AG10803 (cell line): ENCODE results near the gene RASA2.

ENCODE experiments used
- DNase-seq: peaks from one replicate; pipeline ENCODE4 v3.0.0; 2010; ENCODE audit warnings: low read depth
- H3K4me3 ChIP-seq: 2 replicates; pipeline ENCODE4 v1.5.1; 2011; ENCODE audit warnings: mild to moderate bottlenecking, low read length, control low read depth
- TF ChIP-seq, protein P1 (sequence below): conservative IDR thresholded peaks from 2 replicates; pipeline ENCODE4 v1.5.1; 2011; ENCODE audit warnings: mild to moderate bottlenecking, low read length, control low read depth, inconsistent platforms

Gene RASA2

DNA sequence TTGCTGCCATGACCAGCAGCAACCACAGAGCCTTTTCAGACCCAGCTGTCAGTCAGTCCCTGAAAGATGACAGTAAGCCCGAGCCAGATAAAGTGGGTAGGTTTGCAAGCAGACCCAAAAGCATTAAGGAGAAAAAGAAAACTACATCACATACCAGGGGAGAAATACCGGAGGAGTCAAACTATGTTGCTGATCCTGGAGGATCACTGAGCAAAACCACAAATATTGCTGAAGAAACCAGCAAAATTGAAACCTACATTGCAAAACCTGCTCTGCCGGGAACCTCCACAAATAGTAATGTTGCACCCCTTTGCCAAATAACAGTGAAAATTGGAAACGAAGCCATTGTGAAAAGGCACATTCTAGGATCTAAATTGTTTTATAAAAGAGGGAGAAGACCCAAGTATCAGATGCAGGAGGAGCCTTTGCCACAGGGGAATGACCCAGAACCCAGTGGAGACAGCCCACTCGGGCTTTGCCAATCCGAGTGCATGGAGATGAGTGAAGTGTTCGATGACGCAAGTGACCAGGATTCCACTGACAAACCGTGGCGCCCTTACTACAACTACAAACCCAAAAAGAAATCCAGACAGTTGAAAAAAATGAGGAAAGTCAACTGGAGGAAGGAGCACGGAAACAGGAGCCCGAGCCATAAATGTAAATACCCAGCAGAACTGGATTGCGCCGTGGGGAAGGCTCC, 42.1 kb upstream of the RASA2 start:
- peak; percentile 73 for DNase-seq

GRCh38 chr3:141445990-141446389, 40.8 kb upstream of the RASA2 start:
- DNase-seq = no peak
- no peak overlapping the region for H3K4me3 ChIP-seq
- TF ChIP-seq, protein P1, sequence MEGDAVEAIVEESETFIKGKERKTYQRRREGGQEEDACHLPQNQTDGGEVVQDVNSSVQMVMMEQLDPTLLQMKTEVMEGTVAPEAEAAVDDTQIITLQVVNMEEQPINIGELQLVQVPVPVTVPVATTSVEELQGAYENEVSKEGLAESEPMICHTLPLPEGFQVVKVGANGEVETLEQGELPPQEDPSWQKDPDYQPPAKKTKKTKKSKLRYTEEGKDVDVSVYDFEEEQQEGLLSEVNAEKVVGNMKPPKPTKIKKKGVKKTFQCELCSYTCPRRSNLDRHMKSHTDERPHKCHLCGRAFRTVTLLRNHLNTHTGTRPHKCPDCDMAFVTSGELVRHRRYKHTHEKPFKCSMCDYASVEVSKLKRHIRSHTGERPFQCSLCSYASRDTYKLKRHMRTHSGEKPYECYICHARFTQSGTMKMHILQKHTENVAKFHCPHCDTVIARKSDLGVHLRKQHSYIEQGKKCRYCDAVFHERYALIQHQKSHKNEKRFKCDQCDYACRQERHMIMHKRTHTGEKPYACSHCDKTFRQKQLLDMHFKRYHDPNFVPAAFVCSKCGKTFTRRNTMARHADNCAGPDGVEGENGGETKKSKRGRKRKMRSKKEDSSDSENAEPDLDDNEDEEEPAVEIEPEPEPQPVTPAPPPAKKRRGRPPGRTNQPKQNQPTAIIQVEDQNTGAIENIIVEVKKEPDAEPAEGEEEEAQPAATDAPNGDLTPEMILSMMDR = no peak

More for the DNA sequence above, 42.1 kb upstream of the RASA2 start:
- TF ChIP-seq, protein P1 = no peak
- no peak overlapping the region for H3K4me3 ChIP-seq

GRCh38 chr3:141446737-141447136, 40.1 kb upstream of the RASA2 start:
- no peak overlapping the region for H3K4me3 ChIP-seq
- no peak for DNase-seq
- TF ChIP-seq, protein P1 = no peak

GRCh38 chr3:141447383-141447782, 39.4 kb upstream of the RASA2 start:
- TF ChIP-seq, protein P1 = no peak
- no peak for DNase-seq
- no peak overlapping the region for H3K4me3 ChIP-seq

- peak; percentile 78 for DNase-seq
- TF ChIP-seq, protein P1 = no peak
- H3K4me3 ChIP-seq = no peak overlapping the region
Measured at GRCh38 chr3:141448606-141449220, 38.1 kb upstream of the RASA2 start.

- TF ChIP-seq, protein P1 = no peak
- no peak for DNase-seq
- no peak overlapping the region for H3K4me3 ChIP-seq
Measured at GRCh38 chr3:141449424-141449823, 37.4 kb upstream of the RASA2 start.

DNA sequence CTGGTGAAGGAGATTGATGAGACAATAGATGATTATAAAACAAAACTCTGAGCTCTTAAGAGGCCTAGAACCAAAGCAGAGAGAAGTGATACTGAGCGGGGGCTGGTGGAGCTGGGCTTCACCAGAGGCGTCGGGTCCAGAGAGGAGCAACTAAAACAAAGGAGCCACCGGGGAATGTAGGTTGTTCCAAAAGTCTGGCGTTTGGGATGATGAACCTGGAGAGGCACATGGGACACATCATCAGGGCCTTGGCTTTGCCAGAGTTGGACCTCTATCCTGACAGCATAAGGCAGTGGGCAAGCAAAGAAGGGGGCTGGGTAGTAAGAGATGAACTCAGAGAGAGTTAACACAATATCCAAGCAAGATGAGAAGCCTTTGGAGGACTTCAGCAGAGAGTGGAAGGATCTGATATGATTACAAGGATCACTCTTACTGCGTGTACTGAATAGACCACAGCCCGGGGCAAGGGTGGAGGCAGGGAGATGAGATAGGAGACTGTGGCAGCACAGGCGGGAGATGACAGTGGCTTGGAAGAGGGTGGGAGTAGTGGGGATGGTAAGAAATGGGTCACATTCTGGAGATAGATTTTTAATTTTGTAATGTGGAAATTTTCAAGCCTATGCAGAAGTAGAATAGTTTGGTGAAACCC, 36.0 kb upstream of the RASA2 start:
- TF ChIP-seq, protein P1 = no peak
- DNase-seq = no peak

More for the DNA sequence above, 36.0 kb upstream of the RASA2 start:
- no peak overlapping the region for H3K4me3 ChIP-seq
